MM.1S (cell line): ENCODE measurements around the gene C14orf119.

Experiments used
- CTCF ChIP-seq: fragments of 300-600 bp; sonication (generic); IDR thresholded peaks from 2 replicates; pipeline ENCODE4 v1.5.1; 2016; ENCODE audit warnings: antibody characterized with exemption, low read length, mixed read lengths
- EZH2 ChIP-seq: fragments of 300-600 bp; sonication (generic); optimal IDR thresholded peaks from 2 replicates; pipeline ENCODE3; 2017; ENCODE audit warnings: low read depth, mild to moderate bottlenecking, antibody characterized with exemption, low read length, mixed read lengths
- EZH2phosphoT487 ChIP-seq: fragments of 300-600 bp; sonication (generic); IDR thresholded peaks from 2 replicates; pipeline ENCODE4 v1.6.1; 2018; ENCODE audit warnings: antibody characterized with exemption, low read length

- TF ChIP-seq CTCF (no peak), EZH2 (no peak), EZH2phosphoT487 (no peak)
These were observed 39.6 kb upstream of the C14orf119 start for GRCh38 chr14:23055621-23056144.
